Mesodermal cell (in vitro differentiated cells): ENCODE results near the gene CYLD.

ENCODE experiments used
- H3K27ac ChIP-seq: 2 replicates; pipeline ENCODE4 v1.7.0; 2013; ENCODE audit warnings: mild to moderate bottlenecking, low read depth, low read length, moderate library complexity; ENCODE audit not compliant: severe bottlenecking
- H3K36me3 ChIP-seq: 2 replicates; pipeline ENCODE4 v1.7.1; 2013; ENCODE audit warnings: mild to moderate bottlenecking, low read length, moderate library complexity; ENCODE audit not compliant: control insufficient read depth, insufficient read depth
- H3K4me1 ChIP-seq: one replicate; pipeline ENCODE4 v1.7.1; 2013; ENCODE audit warnings: mild to moderate bottlenecking, low read length; ENCODE audit not compliant: insufficient read depth, control insufficient read depth, poor library complexity, severe bottlenecking
- H3K4me3 ChIP-seq: 2 replicates; pipeline ENCODE4 v1.7.0; 2013; ENCODE audit warnings: low read length, control low read depth, mild to moderate bottlenecking; ENCODE audit not compliant: insufficient read depth, poor library complexity, severe bottlenecking; ENCODE audit errors: extremely low read depth
- H3K9me3 ChIP-seq: 2 replicates; pipeline ENCODE4 v1.7.1; 2013; ENCODE audit warnings: mild to moderate bottlenecking, low read length, moderate library complexity; ENCODE audit not compliant: control insufficient read depth
- WGBS, 2 experiments: methylation state at CpG; one replicate each; pipeline ENCODE4 v1.1.5; 2013; ENCODE audit warnings: missing lambda C conversion rate in 2 of 2; ENCODE audit not compliant: insufficient coverage in 2 of 2; 5-methylcytosine and 5-hydroxymethylcytosine counted together

CYLD gene

DNA sequence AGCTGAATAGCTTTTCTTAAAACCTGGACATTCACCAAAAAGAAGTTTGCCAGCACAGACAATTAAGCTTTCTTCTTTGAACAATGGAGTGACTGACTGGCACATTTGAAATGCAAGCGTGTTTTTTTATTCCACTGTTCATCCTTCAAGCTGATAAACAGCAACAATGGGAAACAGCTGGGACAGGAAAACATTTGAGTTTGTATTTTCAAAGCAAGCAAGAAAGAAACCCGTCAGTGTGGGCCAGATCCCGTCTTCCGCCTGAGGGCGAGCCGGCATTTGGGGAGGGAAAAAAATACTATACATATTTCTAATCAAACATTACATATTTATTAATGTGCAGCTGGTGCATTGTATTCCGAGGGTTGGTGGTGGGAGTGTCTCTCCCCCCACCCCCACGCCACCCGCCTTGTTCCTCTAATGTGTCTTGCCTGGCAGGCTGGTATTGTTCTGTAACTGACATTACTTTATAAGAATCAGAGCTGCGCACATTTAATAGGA, 94.3 kb downstream of the CYLD start:
- Histone ChIP-seq H3K4me1 (no peaks in the 10 kb centered on the region), H3K27ac (no peak overlapping the region), H3K9me3 (no peaks in the 10 kb centered on the region), H3K4me3 (no peak overlapping the region), H3K36me3 (no peaks in the 10 kb centered on the region)
- 89% methylated on average over 3 of the region's 10 CpGs; no CpG with 5 or more reads in 1 of the 2 experiments for WGBS, 2 experiments

DNA sequence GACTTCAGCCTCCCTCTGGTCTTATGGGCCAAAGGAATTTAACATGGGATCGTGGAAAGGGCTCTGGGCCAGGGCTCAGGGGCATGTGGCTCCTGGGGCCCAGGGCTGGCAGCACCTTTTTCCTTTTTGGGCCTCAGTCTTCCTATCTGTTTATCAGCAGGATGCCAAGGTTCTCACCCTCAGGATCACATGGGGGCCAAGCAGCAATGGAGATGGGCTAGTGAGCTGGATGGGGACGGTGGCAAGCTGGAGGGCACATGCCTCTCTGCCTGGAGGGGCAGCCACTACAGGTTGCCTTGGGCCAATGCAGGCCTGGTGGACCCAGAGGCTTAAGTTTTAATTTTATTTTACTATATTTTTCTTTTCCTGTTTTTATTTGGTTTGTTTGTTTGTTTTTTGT, 95.4 kb downstream of the CYLD start:
- H3K4me3 ChIP-seq, result no peak overlapping the region
- H3K9me3 ChIP-seq, result no peaks in the 10 kb centered on the region
- H3K4me1 ChIP-seq, result no peaks in the 10 kb centered on the region
- no peaks in the 10 kb centered on the region for H3K36me3 ChIP-seq
- H3K27ac ChIP-seq, result no peak overlapping the region
- 100% methylated on average over 1 to 2 of the region's 2 CpGs for WGBS, 2 experiments

DNA sequence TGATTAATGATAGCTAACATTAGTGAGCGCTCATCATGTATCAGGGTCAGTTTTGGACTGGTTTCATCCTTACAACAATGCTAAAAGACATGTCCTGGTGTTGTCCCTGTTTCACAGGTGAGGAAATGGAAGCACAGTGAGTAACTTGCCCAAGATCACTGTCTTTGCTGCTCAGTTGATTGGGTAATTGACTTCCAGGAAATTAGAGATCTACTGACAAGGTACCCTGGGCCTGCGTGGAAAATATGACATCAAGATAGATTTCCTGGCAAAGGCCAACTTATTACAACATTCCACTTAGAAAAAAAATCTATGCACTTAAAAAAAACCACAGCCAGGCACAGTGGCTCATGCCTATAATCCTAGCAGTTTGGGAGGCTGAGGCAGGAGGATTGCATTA, 96.3 kb downstream of the CYLD start:
- Histone ChIP-seq H3K36me3 (no peaks in the 10 kb centered on the region), H3K4me1 (no peaks in the 10 kb centered on the region), H3K4me3 (no peak overlapping the region), H3K9me3 (no peaks in the 10 kb centered on the region), H3K27ac (no peak overlapping the region)
- WGBS, 2 experiments, result 100% methylated on average over 2 of the region's 2 CpGs; no CpG with 5 or more reads in 1 of the 2 experiments

DNA sequence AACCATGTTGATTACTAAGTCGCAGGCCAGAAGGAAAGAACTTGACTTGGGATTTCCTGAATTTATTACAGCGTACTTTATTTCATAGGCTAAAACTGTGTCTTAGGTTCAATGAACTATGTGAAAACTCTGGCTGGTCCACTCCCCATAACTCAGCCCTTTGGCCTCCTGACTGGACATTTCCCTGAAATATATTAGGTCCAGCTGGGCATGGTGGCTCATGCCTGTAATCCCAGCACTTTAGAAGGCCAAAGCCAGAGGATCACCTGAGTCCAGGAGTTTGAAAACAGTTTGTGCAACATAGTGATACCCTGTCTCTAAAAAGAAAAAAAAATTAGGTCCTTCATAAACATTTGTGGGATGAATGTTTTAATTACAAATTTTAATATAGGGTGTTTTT, 97.0 kb downstream of the CYLD start:
- H3K4me1 ChIP-seq, result no peaks in the 10 kb centered on the region
- H3K36me3 ChIP-seq, result no peaks in the 10 kb centered on the region
- no peaks in the 10 kb centered on the region for H3K9me3 ChIP-seq
- no peak overlapping the region for H3K27ac ChIP-seq
- 93% methylated on average over 2 of the region's 2 CpGs for WGBS, 2 experiments
- no peak overlapping the region for H3K4me3 ChIP-seq

DNA sequence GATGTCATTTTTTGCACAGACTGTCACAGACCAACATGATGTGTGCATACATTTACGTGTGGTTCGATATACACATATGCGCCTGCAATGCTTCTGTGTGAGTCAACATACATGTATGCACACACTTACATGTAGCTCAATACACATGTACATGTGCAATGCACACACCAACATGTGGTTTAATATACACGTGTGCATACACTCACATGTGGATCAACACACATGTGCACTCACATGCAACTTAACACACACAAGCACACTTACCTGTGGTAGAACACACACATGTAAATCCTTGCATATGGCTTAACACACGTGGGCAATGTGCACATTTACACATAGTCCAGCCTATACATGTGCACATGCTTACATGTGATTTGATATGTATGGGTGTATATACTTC, 97.5 kb downstream of the CYLD start:
- 90 to 91% methylated on average over 4 of the region's 5 CpGs for WGBS, 2 experiments
- Histone ChIP-seq H3K4me1 (no peaks in the 10 kb centered on the region), H3K36me3 (no peaks in the 10 kb centered on the region), H3K9me3 (no peaks in the 10 kb centered on the region), H3K27ac (no peak overlapping the region), H3K4me3 (no peak overlapping the region)

DNA sequence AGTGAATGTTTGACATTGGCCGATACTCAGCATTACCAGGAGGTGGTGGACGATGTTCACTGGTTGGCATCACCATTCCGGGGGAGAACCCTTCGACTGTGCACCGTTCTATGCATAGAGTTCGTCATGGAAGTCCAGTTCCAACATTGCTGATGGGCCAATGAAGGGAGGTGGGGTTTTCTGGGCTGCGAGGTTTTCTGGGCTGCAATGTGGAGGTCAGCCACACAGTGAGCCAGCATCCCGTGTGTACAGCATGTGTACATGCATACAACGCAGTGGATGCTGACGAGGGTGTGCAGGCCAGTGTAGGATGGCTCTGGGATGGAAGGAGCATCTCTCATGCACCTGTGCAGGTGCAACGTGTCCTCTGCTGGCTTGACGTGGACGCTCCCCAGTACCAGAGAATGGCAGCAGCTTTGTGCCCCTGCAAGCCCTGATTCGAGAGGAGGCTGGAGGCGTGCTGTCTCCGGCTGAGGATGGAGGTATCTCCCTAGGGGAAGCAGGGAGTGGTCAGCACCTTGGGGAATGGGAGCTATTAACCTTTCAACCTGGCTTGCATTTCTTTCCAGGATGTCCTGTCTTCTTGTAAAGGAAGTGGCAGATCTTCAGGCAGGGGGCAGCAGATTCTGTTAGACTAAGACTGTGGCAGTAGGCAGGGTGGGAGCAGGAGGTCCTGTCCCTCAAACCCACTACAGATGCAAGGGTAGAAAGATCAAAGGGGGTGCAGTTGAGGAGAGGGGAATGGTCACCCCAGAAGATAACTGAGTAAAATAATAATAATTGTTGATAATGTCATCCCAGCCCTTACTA, 98.2 kb downstream of the CYLD start:
- 87 to 97% methylated on average over 13 to 15 of the region's 16 CpGs for WGBS, 2 experiments
- no peak overlapping the region for H3K4me3 ChIP-seq

DNA sequence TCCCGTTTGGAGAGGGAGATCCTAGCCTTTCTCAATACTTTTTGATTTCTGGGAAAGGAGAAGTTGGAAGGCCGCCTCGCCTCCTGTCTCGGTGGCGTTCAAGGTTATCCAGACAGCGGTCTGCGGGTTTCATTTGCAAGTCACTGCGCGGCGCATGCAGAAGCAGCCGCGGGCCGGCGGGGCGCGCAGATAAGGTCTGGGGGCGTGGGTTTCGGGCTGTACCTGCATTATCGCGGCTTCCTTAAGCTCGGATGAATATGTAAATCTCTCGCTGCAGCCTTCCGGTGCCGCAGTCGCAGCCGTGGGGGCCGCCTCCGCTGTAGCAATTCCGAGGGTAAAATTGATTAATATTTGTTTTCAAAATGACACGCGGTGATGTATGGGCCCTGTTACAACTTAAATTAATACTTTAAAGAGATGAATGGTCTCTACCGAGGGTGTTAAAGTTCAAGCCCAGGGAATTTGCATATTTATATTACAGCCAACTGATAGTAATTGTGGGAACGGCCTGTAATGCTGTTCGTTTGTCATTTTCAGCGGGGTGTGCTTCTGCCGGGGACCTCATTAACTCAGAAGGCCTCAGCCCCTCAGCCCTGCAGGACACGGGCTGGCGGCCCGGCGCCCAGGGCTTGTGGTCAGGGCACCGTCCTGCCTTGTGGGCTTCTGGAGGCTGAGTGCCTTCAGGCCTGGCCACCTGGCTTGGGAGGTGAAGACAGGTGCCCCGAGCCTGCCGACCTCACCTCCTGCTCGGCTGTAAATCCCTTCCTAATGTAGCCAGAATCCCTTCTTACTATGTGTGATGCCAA, 99.4 kb downstream of the CYLD start:
- Histone ChIP-seq H3K9me3 (no peaks in the 10 kb centered on the region), H3K4me1 (no peaks in the 10 kb centered on the region), H3K36me3 (no peaks in the 10 kb centered on the region), H3K27ac (no peak overlapping the region), H3K4me3 (peak overlapping the region; percentile 8)
- WGBS, 2 experiments, result 25% methylated on average over 29 to 34 of the region's 44 CpGs

More for the DNA sequence above, 98.2 kb downstream of the CYLD start:
- H3K27ac ChIP-seq, result no peak overlapping the region
- H3K4me1 ChIP-seq, result no peaks in the 10 kb centered on the region
- no peaks in the 10 kb centered on the region for H3K36me3 ChIP-seq
- H3K9me3 ChIP-seq, result no peaks in the 10 kb centered on the region

DNA sequence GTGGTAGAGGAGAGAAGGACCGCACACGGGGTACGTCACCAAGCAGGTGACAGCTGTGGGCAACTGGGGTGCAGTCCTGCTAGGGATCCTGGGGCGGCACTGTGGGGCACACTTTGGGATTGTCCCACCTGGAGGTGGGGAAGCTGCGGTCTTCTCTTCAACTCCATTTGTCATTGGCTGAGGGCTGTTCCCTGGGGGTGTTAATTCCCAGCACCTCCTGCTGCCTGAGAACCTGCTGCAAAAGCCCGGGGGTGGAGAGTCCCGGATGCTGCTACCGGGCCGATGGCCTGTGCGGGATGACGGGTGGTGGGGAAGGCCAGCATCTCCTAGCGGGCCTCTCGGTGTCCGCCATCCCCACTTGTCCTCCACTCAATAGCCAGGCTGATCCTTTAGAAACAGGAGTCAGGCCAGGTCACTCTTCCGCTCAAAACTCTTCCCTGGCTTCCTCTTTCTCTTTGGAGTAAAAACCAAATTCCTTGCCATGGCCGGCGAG, 100.2 kb downstream of the CYLD start:
- Histone ChIP-seq H3K9me3 (no peaks in the 10 kb centered on the region), H3K36me3 (no peaks in the 10 kb centered on the region), H3K4me1 (no peaks in the 10 kb centered on the region), H3K4me3 (no peak overlapping the region), H3K27ac (no peak overlapping the region)
- WGBS, 2 experiments, result 89 to 94% methylated on average over 14 to 17 of the region's 17 CpGs

DNA sequence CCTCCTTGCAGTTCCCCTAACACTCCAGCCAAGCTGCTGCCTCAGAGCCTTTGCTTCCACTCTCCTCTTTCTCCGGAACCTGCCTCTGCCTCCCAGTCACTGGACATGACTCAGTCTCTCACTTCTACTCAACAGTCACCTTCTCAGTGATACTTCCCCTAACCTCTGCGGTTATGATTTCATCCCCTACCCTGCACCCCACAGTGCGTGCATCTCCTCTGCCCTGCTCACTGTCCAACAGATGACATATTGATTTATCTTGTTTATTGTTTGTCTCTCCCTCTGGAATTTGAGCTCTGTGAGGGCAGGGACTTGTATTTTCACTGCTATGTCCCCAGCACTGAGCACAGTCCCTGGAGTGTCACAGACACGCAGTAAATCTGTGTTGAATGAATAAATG, 100.7 kb downstream of the CYLD start:
- no peaks in the 10 kb centered on the region for H3K9me3 ChIP-seq
- no peak overlapping the region for H3K27ac ChIP-seq
- H3K4me3 ChIP-seq, result no peak overlapping the region
- no peaks in the 10 kb centered on the region for H3K36me3 ChIP-seq
- H3K4me1 ChIP-seq, result no peaks in the 10 kb centered on the region
- WGBS, 2 experiments, result 90 to 100% methylated on average over 2 to 3 of the region's 4 CpGs

DNA sequence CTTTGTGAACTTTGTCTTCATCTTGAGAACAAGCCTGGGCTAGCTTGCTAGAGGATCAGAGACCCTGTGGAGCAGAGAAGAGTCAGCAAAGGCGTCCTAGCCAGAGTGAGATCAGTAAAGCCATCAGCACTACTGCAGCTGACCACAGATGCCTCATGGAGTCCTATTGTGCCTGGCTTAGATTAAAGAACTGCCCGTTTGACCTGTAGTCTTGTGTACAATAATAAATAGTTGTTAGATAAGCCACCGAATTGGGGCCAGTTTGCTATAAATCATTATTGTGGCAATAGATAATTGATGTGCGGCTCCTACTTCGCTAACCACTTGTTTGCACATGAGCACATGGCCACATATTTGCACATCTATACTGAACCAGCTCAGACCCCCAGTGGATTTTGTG, 103.0 kb downstream of the CYLD start:
- WGBS, 2 experiments, result 79 to 82% methylated on average over 3 of the region's 5 CpGs
- Histone ChIP-seq H3K36me3 (no peaks in the 10 kb centered on the region), H3K4me1 (no peaks in the 10 kb centered on the region), H3K4me3 (no peak overlapping the region), H3K27ac (no peak overlapping the region), H3K9me3 (no peaks in the 10 kb centered on the region)
